ENCODE measurements around the gene CYP2S1.
"Not testable (repeated sequence)": the region's sequence is repeated elsewhere in the genome, so short reads cannot be mapped to it uniquely, and the experiment has no call there.

Gene CYP2S1

DNA sequence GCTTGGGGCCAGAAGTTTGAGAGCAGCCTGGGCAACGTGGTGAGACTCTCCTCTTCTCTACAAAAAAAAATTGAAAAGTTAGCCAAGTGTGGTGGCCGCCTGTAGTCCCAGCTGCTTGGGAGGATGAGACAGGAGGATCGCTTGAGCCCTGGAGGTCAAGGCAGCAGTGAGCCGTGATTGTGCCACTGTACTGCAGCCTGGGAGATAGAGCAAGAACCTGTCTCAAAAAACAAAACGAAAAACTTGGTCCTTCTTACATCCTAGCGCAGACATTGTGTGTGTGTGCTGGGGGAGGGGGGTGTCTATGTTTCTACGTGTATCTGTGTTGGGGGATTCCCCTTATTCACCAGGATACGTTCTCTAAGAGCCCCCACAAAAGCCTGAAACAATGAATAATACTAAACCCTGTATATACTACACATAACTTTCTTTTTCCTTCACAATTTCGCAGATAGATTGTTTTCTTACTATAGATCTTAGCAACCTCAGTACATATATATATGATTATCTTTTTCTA lies 33.9 kb downstream of the CYP2S1 start:
- DNase-seq (ENCODE audit: low read depth) = no peak

DNA sequence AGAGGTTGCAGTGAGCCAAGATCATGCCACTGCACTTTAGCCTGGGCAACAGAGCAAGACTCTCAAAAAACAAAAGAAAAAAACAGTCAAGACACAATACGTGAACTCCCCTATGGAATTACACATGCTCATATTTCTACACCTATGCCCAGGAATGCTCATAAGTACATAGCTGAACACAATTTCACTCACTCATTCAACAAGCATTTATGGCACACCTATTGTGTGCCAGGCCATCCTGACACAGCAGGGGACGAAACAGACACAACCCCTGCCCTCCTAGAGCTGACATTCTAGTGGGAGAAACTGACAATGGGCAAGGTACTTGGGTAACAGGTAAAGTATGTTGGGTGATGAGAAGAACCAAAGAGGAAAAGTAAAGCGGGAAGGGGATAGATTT lies 35.5 kb downstream of the CYP2S1 start:
- no peak for DNase-seq (ENCODE audit: low read depth)

DNA sequence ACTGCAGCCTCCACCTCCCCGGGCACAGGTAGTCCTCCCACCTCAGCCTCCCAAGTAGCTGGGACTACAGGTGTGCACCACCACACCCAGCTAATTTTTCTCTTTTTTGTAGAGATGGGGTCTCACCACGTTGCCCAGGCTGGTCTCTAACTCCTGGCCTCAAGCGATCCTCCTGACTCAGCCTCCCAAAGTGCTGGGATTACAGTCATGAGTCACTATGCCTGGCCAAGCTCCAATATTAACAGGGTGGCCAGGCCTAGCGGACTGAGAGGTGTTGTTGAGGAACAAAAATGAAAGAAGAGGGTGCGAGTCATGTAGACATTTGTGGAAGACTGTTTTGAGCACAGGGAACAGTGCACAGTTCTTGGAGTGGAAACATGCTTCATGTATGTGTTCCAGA lies 36.3 kb downstream of the CYP2S1 start:
- DNase-seq (ENCODE audit: low read depth) = not testable (repeated sequence)

DNA sequence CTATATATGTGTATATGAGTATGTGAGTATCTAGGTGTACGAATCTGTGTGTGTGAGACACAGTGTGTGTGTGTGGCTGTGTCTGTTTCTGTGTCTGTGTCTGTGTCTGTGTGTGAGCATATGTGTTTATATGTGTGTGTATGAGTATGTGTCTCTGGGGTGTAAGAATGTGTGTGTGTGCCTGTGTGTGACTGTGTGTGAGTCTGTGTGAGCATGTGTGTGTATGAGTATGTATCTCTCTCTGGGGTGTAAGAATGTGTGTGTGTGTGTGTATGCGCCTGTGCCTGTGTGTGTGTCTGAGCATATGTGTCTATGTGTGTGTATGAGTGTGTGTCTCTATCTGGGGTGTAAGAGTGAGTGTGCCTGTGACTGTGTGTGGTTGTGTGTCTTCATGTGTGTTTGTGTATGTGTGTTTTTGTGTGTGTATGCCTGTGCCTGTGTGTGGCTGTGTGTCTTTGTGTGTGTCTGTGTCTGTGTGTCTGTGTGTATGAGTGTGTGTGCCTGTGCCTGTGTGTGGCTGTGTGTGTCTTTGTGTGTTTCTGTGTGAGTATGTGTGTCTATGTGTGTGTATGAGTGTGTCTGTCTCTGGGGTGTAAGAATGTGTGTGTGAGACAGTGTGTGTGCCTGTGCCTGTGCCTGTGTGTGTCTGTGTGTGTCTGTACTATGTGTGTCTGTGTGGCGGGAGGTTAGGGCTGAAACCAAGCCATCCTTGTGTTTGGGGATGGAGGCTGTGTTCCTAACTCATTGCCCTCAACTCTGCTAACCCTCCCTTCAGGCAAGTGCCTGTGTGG lies 37.2 kb downstream of the CYP2S1 start:
- DNase-seq (ENCODE audit: low read depth) = no peak

DNA sequence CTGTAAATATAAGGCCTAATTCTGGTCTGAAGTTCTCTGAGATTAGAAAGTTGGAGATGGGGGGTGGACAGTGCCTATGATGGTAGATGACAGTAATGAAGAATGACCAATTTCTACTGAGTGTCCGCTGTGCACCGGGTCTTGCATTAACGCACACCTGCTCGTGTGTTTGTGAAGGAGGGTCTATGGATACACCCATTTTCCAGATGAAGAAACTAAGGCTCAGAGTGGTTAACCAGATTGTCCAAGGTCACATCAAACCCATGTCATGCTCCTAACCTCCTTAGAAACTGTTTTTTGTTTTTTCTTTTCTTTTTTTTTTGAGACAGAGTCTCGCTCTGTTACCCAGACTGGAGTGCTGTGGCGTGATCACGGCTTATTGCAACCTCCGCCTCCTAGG lies 39.7 kb downstream of the CYP2S1 start:
- DNase-seq (ENCODE audit: low read depth) = no peak

DNA sequence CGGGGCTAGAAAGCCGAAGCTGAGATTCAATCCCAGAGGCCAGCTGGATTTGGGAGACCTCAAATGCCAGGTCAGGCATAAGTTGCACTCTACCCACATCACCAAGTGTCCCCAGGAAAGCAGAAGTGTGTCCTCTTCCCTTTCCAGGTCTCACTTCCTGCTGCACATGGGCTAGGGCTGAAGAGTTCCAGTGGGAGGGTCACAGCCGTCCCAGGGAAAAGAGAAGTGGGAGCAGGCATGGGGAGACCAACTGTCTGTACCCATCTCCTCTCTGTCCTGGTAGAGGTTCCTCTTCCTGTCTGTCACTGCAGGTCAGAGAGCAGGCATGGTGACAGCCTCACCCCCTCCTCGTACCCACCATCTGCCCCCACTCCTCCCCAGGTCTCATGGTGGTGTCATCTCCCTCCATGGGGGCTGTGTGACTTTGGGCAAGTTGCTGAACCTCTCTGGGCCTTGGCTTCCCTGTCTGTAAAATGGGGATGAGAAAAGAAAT lies 40.8 kb downstream of the CYP2S1 start:
- DNase-seq (ENCODE audit: low read depth) = no peak

DNA sequence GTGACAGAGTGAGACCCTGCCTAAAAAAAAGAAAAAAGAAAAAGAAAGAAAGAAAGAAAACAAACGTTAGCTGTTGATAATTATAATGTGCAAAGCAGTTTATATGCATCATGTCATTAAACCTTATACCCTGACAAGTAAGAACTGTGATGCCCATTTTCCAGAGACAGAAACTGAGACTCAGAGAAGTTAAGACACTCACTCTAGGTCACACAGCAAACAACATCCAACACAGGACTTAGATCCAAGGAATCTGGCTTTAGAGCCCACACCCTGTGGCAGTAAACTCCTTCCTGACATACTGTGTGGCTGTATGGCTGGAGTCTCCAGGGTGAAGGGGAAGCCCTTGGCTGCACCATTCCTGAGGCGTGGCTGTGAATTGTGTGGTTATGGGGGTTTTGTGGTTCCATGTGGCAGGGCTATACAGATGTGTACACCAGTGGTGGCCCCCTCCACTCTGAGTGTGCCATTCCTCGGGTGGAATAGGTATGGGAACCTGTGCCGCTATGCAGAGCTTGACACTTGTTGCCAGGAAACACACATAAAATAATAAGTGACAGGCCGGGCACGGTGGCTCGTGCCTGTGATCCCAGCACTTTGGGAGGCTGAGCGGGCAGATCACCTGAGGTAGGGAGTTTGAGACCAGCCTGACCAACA lies 41.6 kb downstream of the CYP2S1 start:
- no peak for DNase-seq (ENCODE audit: low read depth)

DNA sequence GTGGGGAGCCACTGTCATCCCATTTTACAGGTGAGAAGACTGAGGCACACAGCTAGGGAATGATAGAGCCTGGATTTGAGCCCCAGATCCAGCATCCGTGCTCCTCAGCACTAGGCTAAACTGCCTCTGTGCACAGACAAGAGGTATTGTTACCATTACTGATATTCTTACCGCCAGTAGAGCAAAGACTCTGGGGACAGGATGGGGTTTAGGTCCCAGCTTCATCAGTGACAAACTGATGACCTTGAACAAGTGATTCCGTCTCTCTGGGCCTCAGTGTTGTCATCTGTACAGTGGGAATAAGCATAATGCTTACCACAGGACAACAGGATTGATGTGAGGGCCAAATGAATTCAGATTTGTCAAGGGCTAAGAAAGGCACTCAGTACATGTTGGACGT lies 42.5 kb downstream of the CYP2S1 start:
- DNase-seq (ENCODE audit: low read depth) = no peak

DNA sequence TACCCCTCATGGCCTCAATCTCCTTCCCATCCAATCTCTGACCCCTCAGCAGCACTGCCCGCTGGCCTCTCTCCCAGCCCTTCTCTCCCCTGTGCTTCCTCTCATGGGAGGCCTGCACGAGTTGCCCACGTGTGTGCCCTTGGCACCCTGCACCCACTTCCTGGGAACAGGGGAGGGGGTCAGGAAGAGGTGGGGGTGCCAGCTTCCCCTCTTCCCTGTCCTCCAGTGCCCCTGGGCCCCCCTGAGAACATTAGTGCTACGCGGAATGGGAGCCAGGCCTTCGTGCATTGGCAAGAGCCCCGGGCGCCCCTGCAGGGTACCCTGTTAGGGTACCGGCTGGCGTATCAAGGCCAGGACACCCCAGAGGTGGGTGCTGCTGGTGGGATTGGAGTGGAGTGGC lies 45.2 kb downstream of the CYP2S1 start:
- no peak for DNase-seq (ENCODE audit: low read depth)

DNA sequence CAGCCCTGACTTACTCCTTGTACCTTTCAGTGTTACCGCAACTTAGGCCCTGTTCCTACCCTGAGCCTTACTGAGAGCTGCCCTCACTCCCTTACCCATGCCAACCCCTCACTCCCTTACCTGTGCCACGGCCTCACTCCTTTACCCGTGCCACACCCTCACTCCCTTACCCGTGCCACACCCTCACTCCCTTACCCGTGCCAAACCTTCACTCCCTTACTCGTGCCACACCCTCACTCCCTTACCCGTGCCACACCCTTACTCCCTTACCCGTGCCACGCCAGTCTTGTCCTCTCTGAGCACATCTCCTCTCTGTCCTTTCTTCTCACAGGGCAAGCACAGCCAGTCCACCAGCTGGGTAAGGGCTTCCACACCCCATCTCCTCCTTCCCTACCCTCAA lies 46.3 kb downstream of the CYP2S1 start:
- no peak for DNase-seq (ENCODE audit: low read depth)

DNA sequence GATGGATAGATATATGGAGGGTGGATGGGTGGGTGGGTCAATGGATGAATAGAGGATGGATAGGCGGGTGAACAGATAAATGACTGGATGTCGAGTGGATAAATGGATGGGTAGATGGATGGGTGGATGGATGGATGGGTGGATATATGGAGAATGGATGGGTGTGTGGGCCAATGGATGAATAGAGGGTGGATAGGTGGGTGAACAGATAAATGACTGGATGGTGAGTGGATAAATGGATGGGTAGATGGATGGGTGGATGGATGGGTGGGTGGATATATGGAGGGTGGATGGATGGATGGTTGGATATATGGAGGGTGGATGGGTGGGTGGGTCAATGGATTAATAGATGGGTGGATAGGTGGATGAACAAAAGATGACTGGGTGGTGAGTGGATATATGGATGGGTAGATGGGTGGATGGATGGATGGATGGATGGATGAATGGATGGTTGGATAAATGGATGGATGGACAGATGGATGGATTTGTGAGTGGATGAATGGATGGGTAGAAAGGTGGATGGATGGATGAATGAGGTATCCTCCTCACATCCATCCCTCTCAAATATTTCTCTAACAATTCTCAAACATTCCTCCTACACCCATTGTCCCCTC lies 47.0 kb downstream of the CYP2S1 start:
- no peak for DNase-seq (ENCODE audit: low read depth)

DNA sequence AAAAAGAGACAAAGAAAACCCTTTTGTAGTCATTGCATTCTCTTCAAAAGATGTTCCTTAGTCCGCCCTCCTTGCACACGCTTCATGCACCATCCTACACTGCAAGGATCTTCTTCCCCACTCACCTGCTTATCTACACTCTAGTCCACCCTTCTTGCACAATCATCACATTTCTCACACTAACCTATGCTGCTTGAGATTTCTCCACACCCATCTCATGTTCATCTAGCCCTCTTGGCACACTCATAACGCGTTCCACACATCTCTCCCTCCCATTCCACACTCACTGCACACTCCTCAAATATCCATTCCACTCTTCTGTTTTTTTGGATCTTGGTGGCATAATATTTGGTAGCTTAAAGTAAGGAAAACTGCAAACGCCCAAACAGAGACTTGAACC lies 48.8 kb downstream of the CYP2S1 start:
- no peak for DNase-seq (ENCODE audit: low read depth)

DNA sequence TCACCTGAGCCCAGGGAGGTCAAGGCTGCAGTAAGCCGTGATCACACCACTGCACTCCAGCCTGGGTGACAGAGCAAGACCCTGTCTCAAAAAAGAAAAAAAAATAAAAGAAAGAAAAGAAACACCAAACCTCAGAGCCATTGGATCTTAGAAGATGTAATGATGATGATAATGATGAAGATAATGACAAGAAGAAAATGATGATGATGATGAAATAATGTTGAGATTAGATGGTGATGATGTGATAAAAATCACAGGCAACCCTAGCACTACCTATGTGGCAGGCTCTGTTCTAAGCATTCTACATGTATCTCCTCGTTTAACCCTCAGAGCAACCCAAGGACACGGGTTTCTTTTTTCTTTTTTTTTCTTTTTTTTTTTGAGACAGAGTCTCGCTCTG lies 51.1 kb downstream of the CYP2S1 start:
- DNase-seq (ENCODE audit: low read depth) = no peak

DNA sequence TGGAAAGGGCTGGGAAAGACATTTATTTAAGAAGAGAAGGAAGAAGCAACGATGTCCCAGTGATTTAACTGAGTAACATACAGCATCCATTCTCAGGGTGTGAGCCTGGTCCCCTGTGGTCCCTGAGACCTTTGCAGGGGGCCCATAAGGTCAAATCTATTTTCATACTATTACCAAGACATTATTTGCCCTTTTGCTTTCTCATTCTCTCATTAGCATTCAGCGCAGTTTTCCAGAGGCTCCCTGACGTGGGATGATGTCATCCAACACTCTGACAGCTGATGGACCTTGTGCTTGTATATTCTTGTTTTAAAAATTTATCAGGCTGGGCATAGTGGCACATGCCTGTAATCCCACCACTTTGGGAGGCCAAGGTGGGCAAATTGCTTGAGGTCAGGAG lies 52.8 kb downstream of the CYP2S1 start:
- DNase-seq (ENCODE audit: low read depth) = no peak

DNA sequence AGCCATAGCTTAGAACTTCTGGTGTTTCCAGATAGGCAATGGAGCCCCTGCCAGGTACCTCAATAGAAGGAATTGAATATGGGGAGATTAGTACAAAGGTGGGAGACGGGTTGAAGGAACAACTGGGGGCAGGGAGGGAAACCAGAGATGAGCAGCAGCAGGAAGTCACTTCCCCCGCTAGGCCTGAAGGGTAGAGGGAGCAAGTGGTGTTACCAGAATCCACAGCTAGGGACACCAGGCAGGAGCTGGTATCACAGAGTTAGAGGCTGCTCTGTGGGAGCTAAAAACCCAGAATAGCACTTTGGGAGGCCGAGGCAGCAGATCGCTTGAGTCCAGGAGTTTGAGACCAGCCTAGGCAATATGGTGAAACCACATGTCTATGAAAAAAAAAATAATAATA lies 55.9 kb downstream of the CYP2S1 start:
- no peak for DNase-seq (ENCODE audit: low read depth)

DNA sequence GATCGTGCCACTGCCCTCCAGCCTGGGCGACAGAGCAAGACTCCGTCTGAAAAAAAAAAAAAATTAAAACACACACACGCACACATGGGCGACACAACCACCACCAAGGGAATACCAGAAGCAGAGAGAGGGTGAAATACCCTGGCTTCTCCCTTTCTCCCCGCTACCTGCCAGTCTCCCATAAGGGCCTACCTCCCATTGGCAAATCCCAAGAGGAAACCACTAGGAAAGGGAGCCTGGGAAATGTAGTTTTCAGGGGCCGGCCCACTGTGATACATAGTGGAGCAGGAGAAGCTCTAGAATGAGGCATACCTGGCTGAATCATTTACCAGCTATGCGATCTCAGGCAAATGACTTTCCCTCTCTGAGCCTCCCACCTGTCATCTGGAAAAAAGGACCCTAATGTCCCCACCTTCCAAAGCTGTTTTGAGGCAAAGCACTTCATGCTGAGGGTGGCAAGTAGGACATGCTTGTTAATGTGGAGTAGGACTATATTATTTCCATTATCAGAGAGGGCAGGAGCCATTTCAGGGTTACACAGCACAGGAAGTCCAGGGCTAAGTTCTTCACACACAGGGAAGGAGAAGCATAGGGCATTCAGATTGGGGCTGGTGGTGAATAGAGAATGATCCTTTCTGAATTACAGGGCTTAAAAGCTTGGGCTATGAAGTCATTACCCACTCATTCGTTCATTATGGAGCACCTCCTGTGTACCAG lies 56.8 kb downstream of the CYP2S1 start:
- no peak for DNase-seq (ENCODE audit: low read depth)

DNA sequence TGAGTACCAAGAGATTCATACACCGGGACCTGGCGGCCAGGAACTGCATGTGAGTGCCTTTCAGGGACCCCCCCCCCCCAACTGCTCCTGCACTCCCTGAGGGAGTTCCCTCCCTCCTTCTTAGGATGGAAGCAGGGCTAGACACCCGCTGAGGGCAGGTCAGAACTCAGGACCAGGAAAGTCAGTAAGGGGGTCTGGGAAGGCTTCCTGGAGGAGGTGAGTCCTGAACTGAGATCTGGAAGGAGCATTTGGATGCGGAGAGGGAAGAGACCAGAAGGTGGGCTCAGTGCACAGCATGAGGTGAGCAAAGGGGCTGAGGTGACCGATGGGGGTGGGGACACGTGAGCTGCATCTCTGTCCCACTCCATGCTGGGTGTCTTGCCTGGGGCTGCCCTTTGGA lies 60.6 kb downstream of the CYP2S1 start:
- no peak for DNase-seq (ENCODE audit: low read depth)

DNA sequence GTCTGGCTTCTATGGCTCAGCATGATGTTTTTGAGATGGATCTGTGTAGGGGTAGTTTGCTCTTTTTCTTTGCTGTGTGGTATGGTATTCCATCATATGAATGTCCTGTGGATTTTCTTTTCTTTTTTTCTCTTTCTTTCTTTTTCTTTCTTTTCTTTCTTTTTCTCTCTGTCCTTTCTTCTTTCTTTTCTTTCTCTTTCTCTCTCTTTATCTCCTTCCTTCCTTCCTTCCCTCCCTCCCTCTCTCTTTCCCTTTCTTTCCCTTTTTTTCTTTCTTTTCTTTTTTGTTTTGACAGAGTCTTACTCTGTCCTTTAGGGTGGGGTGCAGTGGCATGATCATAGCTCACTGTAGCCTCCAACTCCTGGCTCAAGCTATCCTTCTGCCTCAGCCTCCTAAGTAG lies 62.2 kb downstream of the CYP2S1 start:
- DNase-seq (ENCODE audit: low read depth) = no peak

Data from T-helper 22 cell (primary cell).